ENCODE data around the gene CEP68.

CEP68 gene

DNA sequence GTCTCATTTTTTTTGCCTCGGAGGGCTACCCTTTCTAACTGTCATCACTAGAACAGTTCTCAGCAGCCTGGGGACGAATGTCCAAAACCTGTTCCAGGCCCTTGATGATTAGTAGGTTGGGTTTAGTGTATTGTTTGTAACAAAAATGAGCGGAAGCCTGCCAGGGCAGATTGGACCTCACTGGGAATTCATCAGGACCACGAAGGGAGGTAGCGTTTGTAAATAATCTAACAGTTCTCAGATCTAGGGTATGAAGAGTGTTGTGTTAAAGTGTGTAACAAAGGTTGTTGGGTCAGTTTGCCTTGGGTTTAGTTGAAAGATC, 799 bp downstream of the CEP68 start:
- DNase-seq (ENCODE audit: low read depth) = no peak

GRCh38 chr2:65057391-65058052, 1.3 kb downstream of the CEP68 start:
- DNase-seq (ENCODE audit: low read depth) = peak; percentile 29

DNA sequence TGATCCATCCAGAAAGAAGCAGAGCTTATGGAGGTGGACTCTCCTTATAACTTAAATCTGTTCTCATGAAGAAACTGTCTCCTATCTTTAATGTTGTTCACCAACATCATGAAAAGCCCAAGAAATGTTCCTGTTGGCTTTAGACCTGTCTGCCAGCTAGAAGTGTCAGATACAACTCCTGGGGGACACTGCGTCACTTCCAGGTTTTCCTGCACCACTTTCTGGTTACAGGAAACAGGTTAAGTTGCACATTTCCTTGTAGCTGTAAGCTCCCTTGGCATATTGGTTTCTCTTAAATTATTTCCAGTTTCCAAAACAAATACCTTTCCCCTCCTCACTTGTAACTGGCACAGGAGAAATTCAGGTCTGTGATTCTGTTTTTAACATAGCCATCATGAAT, 2.9 kb downstream of the CEP68 start:
- DNase-seq (ENCODE audit: low read depth) = no peak

- DNase-seq (ENCODE audit: low read depth) = no peak
These were observed 5.1 kb downstream of the CEP68 start for GRCh38 chr2:65061146-65061909.

DNA sequence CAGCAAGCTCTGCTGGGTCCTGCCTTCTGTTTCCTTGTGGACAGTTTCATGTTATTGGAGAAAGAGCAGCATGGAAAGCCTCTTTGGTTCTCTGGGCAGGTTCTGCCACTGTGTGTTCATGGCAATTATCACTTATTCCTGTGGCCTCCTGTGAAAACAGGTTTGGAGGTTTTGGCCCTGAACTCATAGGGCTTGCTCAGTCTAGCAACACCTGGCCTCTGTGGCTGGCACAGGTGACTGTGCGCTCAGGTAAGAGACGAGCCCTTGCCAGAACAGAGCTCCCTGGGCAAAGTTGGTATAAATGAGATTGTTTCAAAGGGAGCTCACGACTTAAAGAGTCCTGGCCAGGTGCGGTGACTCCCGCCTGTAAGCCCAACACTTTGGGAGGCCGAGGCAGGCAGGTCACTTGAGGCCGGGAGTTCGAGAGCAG, 5.7 kb downstream of the CEP68 start:
- no peak for DNase-seq (ENCODE audit: low read depth)

GRCh38 chr2:65062843-65063825, 6.9 kb downstream of the CEP68 start:
- DNase-seq (ENCODE audit: low read depth) = no peak

- no peak for DNase-seq (ENCODE audit: low read depth)
These were observed 8.7 kb downstream of the CEP68 start for GRCh38 chr2:65064728-65065552.

GRCh38 chr2:65067806-65068553, 11.8 kb downstream of the CEP68 start:
- DNase-seq (ENCODE audit: low read depth) = no peak

DNA sequence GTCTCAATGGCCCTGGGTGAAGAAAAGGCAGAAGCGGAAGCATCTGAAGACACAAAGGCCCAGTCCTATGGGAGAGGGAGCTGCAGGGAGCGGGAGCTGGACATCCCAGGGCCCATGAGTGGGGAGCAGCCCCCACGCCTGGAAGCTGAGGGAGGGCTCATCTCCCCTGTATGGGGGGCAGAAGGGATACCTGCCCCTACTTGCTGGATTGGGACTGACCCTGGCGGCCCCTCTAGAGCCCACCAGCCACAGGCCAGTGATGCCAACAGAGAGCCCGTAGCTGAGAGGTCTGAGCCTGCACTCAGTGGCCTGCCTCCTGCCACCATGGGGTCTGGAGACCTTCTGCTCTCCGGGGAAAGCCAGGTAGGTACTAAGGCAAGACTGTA, 13.2 kb downstream of the CEP68 start:
- no peak for DNase-seq (ENCODE audit: low read depth)

GRCh38 chr2:65070172-65070830, 14.1 kb downstream of the CEP68 start:
- no peak for DNase-seq (ENCODE audit: low read depth)

GRCh38 chr2:65070856-65071255, 14.6 kb downstream of the CEP68 start:
- DNase-seq (ENCODE audit: low read depth) = no peak

- DNase-seq (ENCODE audit: low read depth) = no peak
These were observed 15.4 kb downstream of the CEP68 start for GRCh38 chr2:65071499-65072180.

DNA sequence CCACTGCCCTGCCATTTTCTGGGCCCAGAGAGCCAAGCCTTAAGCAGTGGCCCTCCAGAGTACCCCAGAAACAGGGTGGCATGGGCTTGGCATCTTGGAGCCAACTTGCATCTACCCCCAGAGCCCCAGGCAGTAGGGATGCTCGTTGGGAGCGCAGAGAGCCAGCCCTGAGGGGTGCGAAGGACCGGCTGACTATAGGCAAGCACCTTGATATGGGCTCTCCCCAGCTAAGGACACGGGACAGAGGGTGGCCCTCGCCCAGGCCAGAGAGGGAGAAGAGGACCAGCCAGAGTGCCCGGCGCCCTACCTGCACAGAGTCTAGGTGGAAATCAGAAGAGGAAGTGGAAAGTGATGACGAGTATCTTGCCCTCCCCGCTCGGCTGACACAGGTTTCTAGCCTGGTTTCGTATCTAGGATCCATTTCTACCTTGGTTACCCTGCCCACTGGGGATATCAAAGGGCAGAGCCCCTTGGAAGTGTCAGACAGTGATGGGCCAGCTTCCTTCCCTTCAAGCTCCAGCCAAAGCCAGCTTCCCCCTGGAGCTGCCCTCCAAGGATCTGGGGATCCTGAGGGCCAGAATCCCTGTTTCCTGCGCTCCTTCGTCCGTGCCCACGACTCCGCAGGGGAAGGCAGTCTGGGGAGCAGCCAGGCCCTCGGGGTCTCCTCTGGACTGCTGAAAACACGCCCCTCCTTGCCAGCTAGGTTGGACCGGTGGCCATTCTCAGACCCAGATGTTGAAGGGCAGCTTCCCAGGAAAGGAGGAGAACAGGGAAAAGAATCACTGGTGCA, 16.2 kb downstream of the CEP68 start:
- no peak for DNase-seq (ENCODE audit: low read depth)

GRCh38 chr2:65073879-65074565, 17.8 kb downstream of the CEP68 start:
- no peak for DNase-seq (ENCODE audit: low read depth)

- DNase-seq (ENCODE audit: low read depth) = no peak
These were observed 19.0 kb downstream of the CEP68 start for GRCh38 chr2:65075176-65075575.

- no peak for DNase-seq (ENCODE audit: low read depth)
These were observed 19.6 kb downstream of the CEP68 start for GRCh38 chr2:65075605-65076344.

- no peak for DNase-seq (ENCODE audit: low read depth)
These were observed 20.1 kb downstream of the CEP68 start for GRCh38 chr2:65076345-65076710.

DNA sequence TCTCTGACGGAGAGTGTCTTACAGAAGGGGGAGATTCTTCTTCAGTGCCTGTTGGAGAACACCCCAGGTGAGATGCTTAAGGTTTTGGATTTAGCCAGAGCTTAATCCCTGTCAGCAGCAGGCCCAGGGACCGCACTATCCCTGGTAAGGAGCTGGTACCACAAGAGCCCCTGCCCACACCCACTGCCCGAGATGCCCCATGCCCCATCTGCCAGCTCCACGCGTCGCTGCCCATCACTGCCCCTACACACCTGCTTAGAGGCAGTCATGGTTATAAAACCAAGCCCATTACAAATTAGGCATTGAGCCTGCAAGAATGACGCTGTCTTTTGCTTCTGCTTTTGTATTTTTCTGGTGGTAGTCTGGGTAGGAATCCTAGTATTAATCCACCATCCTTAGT, 21.7 kb downstream of the CEP68 start:
- no peak for DNase-seq (ENCODE audit: low read depth)

Measured in activated T-helper 9 cell treated with anti-CD3 and anti-CD28 coated beads, Interleukin-2, amount 50 U/mL, for 16 hours (primary cell).